Skin epidermis (tissue), 12 donors: ENCODE data around the gene KCNH1.
"Not testable (repeated sequence)": the region's sequence is repeated elsewhere in the genome, so short reads cannot be mapped to it uniquely, and the experiment has no call there.

Experiments used
- H3K27ac ChIP-seq, 21 experiments: fragments of 200-600 bp; sonication (generic) in 11 of 21; one replicate each; pipeline ENCODE4 v1.5.0; 2020; ENCODE audit warnings: mild to moderate bottlenecking in 3 of 21, inconsistent platforms in 2 of 21, moderate library complexity in 2 of 21
- H3K4me3 ChIP-seq, 7 experiments: fragments of 200-600 bp; sonication (generic) in 2 of 7; one replicate each; pipeline ENCODE4 v1.5.0; 2020; ENCODE audit warnings: inconsistent platforms in 2 of 7, mild to moderate bottlenecking in 2 of 7, moderate library complexity in 1 of 7

Gene KCNH1

GRCh38 chr1:211113566-211113965 lies 20.4 kb downstream of the KCNH1 start:
- Histone ChIP-seq H3K4me3 (no peak overlapping the region), H3K27ac (no peak overlapping the region)

- Histone ChIP-seq H3K4me3 (no peak overlapping the region), H3K27ac (no peak overlapping the region)
These were observed 22.6 kb downstream of the KCNH1 start for GRCh38 chr1:211111351-211111750.

- H3K4me3 ChIP-seq = no peak overlapping the region
- H3K27ac ChIP-seq = no peak overlapping the region
These were observed 32.5 kb downstream of the KCNH1 start for GRCh38 chr1:211101481-211101880.

GRCh38 chr1:211099393-211099792 lies 34.6 kb downstream of the KCNH1 start:
- no peak overlapping the region for H3K27ac ChIP-seq
- no peak overlapping the region for H3K4me3 ChIP-seq

GRCh38 chr1:211095381-211095780 lies 38.6 kb downstream of the KCNH1 start:
- no peak overlapping the region for H3K27ac ChIP-seq
- H3K4me3 ChIP-seq = no peak overlapping the region

- no peak overlapping the region for H3K4me3 ChIP-seq
These were observed 41.0 kb downstream of the KCNH1 start for GRCh38 chr1:211092955-211093354.

GRCh38 chr1:211091867-211092266 lies 42.1 kb downstream of the KCNH1 start:
- Histone ChIP-seq H3K4me3 (no peak overlapping the region), H3K27ac (no peak overlapping the region)

More at GRCh38 chr1:211092955-211093354, 41.0 kb downstream of the KCNH1 start:
- no peak overlapping the region for H3K27ac ChIP-seq

GRCh38 chr1:211089536-211089935 lies 44.4 kb downstream of the KCNH1 start:
- H3K4me3 ChIP-seq = no peak overlapping the region
- H3K27ac ChIP-seq = no peak overlapping the region

GRCh38 chr1:211088156-211088555 lies 45.8 kb downstream of the KCNH1 start:
- H3K4me3 ChIP-seq = no peak overlapping the region

GRCh38 chr1:211082824-211083223 lies 51.1 kb downstream of the KCNH1 start:
- Histone ChIP-seq H3K4me3 (no peak overlapping the region), H3K27ac (no peak overlapping the region)

More at GRCh38 chr1:211088156-211088555, 45.8 kb downstream of the KCNH1 start:
- no peak overlapping the region for H3K27ac ChIP-seq

GRCh38 chr1:211081447-211081846 lies 52.5 kb downstream of the KCNH1 start:
- not testable (repeated sequence) for H3K27ac ChIP-seq, H3K4me3 ChIP-seq

GRCh38 chr1:211068976-211069375 lies 65.0 kb downstream of the KCNH1 start:
- Histone ChIP-seq H3K4me3 (no peak overlapping the region), H3K27ac (no peak overlapping the region)

GRCh38 chr1:211066781-211067384 lies 67.1 kb downstream of the KCNH1 start:
- Histone ChIP-seq H3K27ac (no peak overlapping the region), H3K4me3 (no peak overlapping the region)

GRCh38 chr1:211041838-211042237 lies 92.1 kb downstream of the KCNH1 start:
- H3K4me3 ChIP-seq, H3K27ac ChIP-seq: not testable (repeated sequence)

- H3K27ac ChIP-seq = no peak overlapping the region
- no peak overlapping the region for H3K4me3 ChIP-seq
These were observed 96.9 kb downstream of the KCNH1 start for GRCh38 chr1:211037095-211037494.

GRCh38 chr1:211036381-211037060 lies 97.4 kb downstream of the KCNH1 start:
- no peak overlapping the region for H3K4me3 ChIP-seq
- no peak overlapping the region for H3K27ac ChIP-seq

- no peak overlapping the region for H3K4me3 ChIP-seq
- no peak overlapping the region for H3K27ac ChIP-seq
These were observed 98.0 kb downstream of the KCNH1 start for GRCh38 chr1:211035821-211036380.

GRCh38 chr1:211033921-211034525 lies 99.9 kb downstream of the KCNH1 start:
- Histone ChIP-seq H3K4me3 (no peak overlapping the region), H3K27ac (no peak overlapping the region)

- no peak overlapping the region for H3K27ac ChIP-seq
- no peak overlapping the region for H3K4me3 ChIP-seq
These were observed 109.0 kb downstream of the KCNH1 start for GRCh38 chr1:211024901-211025300.

GRCh38 chr1:211019266-211019665 lies 114.7 kb downstream of the KCNH1 start:
- Histone ChIP-seq H3K4me3 (no peak overlapping the region), H3K27ac (no peak overlapping the region)

GRCh38 chr1:211018690-211019089 lies 115.3 kb downstream of the KCNH1 start:
- H3K4me3 ChIP-seq = no peak overlapping the region
- no peak overlapping the region for H3K27ac ChIP-seq
